ENCODE results near the gene TAS2R39. TPM values are rescaled to one million over a fixed set of nuclear protein-coding genes. Genes with fewer than 3 reads are reported as not detected.
"Not testable (repeated sequence)": the region's sequence is repeated elsewhere in the genome, so short reads cannot be mapped to it uniquely, and the experiment has no call there.

The TAS2R39 gene
- total RNA-seq, 1 experiment from 2014 or later = not detected

- Histone ChIP-seq H3K9me3 (ENCODE audit: insufficient read depth, low read depth) (no peaks in the 10 kb centered on the region), H3K4me1 (replicated peaks; ENCODE audit: insufficient read depth) (no peaks in the 10 kb centered on the region), H3K4me2 (no peak overlapping the region), H3K27ac (no peak overlapping the region), H3F3A (ENCODE audit: insufficient read depth, low read depth) (no peaks in the 10 kb centered on the region), H4K20me1 (ENCODE audit: insufficient read depth) (no peaks in the 10 kb centered on the region), H3K4me3 (no peak overlapping the region), H3K9me2 (ENCODE audit: insufficient read depth) (no peaks in the 10 kb centered on the region), H3K27me3 (ENCODE audit: insufficient read depth, low read depth) (no peaks in the 10 kb centered on the region), H3K79me2 (ENCODE audit: low read depth) (no peaks in the 10 kb centered on the region), H3K36me3 (ENCODE audit: low read depth) (no peaks in the 10 kb centered on the region), H2AFZ (no peak overlapping the region)
- DNase-seq = no peak
- TF ChIP-seq CTCF (conservative IDR thresholded peaks at IDR 0.05) (no peak), EZH2 (IDR thresholded peaks at IDR 0.05; ENCODE audit: low read depth) (no peak)
- no TSS peak for BruUV-seq (replicated peaks)
- POLR2A ChIA-PET (ENCODE audit: unreplicated experiment) = no interaction called here
- intact Hi-C loops (cut with micrococcal nuclease; ENCODE audit: unreplicated experiment) = no loop called here
- CTCF ChIA-PET = no interaction called here
Measured at GRCh38 chr7:143148651-143149050, 34.6 kb upstream of the TAS2R39 start.

- H3K27ac ChIP-seq; H3K4me2 ChIP-seq; DNase-seq; POLR2A ChIA-PET (ENCODE audit: unreplicated experiment); H3K79me2 ChIP-seq (ENCODE audit: low read depth); H4K20me1 ChIP-seq (ENCODE audit: insufficient read depth); H3F3A ChIP-seq (ENCODE audit: insufficient read depth, low read depth); H3K36me3 ChIP-seq (ENCODE audit: low read depth); H2AFZ ChIP-seq; H3K9me2 ChIP-seq (ENCODE audit: insufficient read depth); H3K4me3 ChIP-seq; H3K4me1 ChIP-seq (replicated peaks; ENCODE audit: insufficient read depth); CTCF ChIA-PET; BruUV-seq (replicated peaks); H3K9me3 ChIP-seq (ENCODE audit: insufficient read depth, low read depth); intact Hi-C loops (cut with micrococcal nuclease; ENCODE audit: unreplicated experiment); H3K27me3 ChIP-seq (ENCODE audit: insufficient read depth, low read depth): not testable (repeated sequence)
Measured at GRCh38 chr7:143150696-143151095, 32.5 kb upstream of the TAS2R39 start.

GRCh38 chr7:143158617-143159016, 24.6 kb upstream of the TAS2R39 start:
- H3K4me3 ChIP-seq; H3K9me3 ChIP-seq (ENCODE audit: insufficient read depth, low read depth); H3K27ac ChIP-seq; DNase-seq; BruUV-seq (replicated peaks); CTCF ChIA-PET; H3K9me2 ChIP-seq (ENCODE audit: insufficient read depth); H2AFZ ChIP-seq; intact Hi-C loops (cut with micrococcal nuclease; ENCODE audit: unreplicated experiment); H3K4me1 ChIP-seq (replicated peaks; ENCODE audit: insufficient read depth); H3F3A ChIP-seq (ENCODE audit: insufficient read depth, low read depth); H3K4me2 ChIP-seq; H4K20me1 ChIP-seq (ENCODE audit: insufficient read depth); H3K27me3 ChIP-seq (ENCODE audit: insufficient read depth, low read depth); POLR2A ChIA-PET (ENCODE audit: unreplicated experiment); H3K36me3 ChIP-seq (ENCODE audit: low read depth); H3K79me2 ChIP-seq (ENCODE audit: low read depth): not testable (repeated sequence)

- Histone ChIP-seq H3K79me2 (ENCODE audit: low read depth) (no peaks in the 10 kb centered on the region), H3K36me3 (ENCODE audit: low read depth) (no peaks in the 10 kb centered on the region), H3K9me3 (ENCODE audit: insufficient read depth, low read depth) (no peaks in the 10 kb centered on the region), H3K4me1 (replicated peaks; ENCODE audit: insufficient read depth) (peaks cover 16% of the 10 kb centered on the region), H3K27ac (peak overlapping the region; percentile 42), H3K4me2 (peak overlapping the region; percentile 60), H3F3A (ENCODE audit: insufficient read depth, low read depth) (no peaks in the 10 kb centered on the region), H3K4me3 (no peak overlapping the region), H4K20me1 (ENCODE audit: insufficient read depth) (no peaks in the 10 kb centered on the region), H3K9me2 (ENCODE audit: insufficient read depth) (no peaks in the 10 kb centered on the region; the same call in 1 of the 2 replicates), H2AFZ (no peak overlapping the region), H3K27me3 (ENCODE audit: insufficient read depth, low read depth) (no peaks in the 10 kb centered on the region)
- intact Hi-C loops (cut with micrococcal nuclease; ENCODE audit: unreplicated experiment) = loop anchor here (5.0 kb wide), 1 partner anchor 46 kb away; no protein-coding TSS in a partner anchor
- ChIA-PET POLR2A (ENCODE audit: unreplicated experiment) (no interaction called here), CTCF (no interaction called here)
- no TSS peak for BruUV-seq (replicated peaks)
- DNase-seq = peak; percentile 44 to 47
- TF ChIP-seq EZH2 (IDR thresholded peaks at IDR 0.05; ENCODE audit: low read depth) = no peak
- TF ChIP-seq CTCF (conservative IDR thresholded peaks at IDR 0.05) = no peak
Measured at GRCh38 chr7:143171697-143172096, 11.5 kb upstream of the TAS2R39 start.

Measured in PC-9 (cell line).